ENCODE results near the gene TPM2.
A peak's percentile ranks its signal among the peaks of the same experiment; 100 is the strongest.

The TPM2 gene

GRCh38 chr9:35689542-35690293 is at the start of gene TPM2:
Gene TPM2 (minus strand): TSS chr9:35689925. CDS start chr9:35689817, 108 bp downstream.
- no peak for FAIRE-seq

GRCh38 chr9:35738924-35739323 is 49.2 kb upstream of the TPM2 start:
- DNase-seq (ENCODE audit: insufficient read length, low spot score) = no peak

More at GRCh38 chr9:35689542-35690293, at the start of gene TPM2:
- peak; percentile 45 for DNase-seq (ENCODE audit: insufficient read length, low spot score)

GRCh38 chr9:35738186-35738585 is 48.5 kb upstream of the TPM2 start:
- FAIRE-seq (no peak), DNase-seq (ENCODE audit: insufficient read length, low spot score) (no peak)

More at GRCh38 chr9:35738924-35739323, 49.2 kb upstream of the TPM2 start:
- FAIRE-seq = no peak

DNA sequence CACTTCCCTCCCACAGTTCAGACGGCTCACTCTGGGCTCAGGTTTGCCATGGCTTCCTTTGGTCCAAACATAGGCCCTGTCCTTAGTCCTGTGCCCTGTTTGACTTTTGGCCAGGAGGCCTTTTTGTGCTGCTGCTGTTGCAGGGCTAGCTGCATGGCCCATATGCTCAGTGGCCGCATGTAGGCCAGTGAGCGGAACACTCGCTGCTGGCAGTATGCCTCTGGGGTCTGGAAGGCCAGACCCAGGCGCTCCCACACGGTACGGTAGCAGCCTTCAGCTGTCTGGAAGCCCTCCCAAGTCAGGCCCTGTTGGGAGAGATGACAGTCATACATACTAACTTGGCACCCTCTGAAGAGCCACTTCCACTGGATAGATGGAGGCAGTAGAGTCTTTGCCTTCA is 47.4 kb upstream of the TPM2 start:
- FAIRE-seq (no peak), DNase-seq (ENCODE audit: insufficient read length, low spot score) (no peak)

DNA sequence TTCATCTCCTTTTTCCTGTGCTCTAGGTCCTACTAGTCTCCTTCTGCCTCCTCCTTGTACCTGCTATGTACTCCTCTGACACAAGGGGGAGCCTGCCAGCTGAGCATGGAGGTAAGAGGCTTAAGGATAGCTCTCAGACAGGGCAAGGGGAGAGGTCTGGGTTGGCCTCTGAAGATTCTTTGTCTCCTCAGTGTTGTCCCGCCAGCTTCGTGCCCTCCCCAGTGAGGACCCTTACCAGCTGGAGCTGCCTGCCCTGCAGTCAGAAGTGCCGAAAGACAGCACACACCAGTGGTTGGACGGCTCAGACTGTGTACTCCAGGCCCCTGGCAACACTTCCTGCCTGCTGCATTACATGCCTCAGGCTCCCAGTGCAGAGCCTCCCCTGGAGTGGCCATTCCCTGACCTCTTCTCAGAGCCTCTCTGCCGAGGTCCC is 46.5 kb upstream of the TPM2 start:
- DNase-seq (ENCODE audit: insufficient read length, low spot score) (peak; percentile 42), FAIRE-seq (no peak)

- no peak for DNase-seq (ENCODE audit: insufficient read length, low spot score)
- no peak for FAIRE-seq
These were observed 44.4 kb upstream of the TPM2 start for GRCh38 chr9:35734096-35734495.

DNA sequence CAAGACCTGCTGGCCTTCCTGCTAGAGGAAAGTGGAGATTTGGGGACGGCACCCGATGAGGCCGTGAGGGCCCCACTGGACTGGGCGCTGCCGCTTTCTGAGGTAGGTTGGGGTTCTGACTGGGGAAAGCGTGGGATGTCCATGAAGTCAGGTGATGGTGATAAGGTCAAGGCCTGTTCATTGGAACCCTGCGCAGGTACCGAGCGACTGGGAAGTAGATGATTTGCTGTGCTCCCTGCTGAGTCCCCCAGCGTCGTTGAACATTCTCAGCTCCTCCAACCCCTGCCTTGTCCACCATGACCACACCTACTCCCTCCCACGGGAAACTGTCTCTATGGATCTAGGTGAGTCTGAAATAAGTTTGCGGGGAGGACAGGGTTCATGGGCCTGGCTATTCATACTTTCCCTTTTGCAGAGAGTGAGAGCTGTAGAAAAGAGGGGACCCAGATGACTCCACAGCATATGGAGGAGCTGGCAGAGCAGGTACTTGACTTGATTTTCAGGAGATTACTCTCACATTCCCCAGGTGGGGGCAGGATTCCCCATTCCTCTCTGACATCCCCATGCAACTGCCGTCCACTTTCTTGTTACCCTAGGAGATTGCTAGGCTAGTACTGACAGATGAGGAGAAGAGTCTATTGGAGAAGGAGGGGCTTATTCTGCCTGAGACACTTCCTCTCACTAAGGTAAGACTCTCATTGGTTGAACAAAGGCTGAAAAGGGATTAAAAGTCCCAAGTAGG is 43.2 kb upstream of the TPM2 start:
- no peak for FAIRE-seq

GRCh38 chr9:35732185-35732799 is 42.6 kb upstream of the TPM2 start, which contains the start of the genes CREB3 and TLN1:
Gene CREB3 (plus strand): TSS chr9:35732666. CDS start chr9:35732773, 107 bp downstream.
Gene TLN1 (minus strand): TSS chr9:35732195. CDS start chr9:35725694, 6,501 bp downstream.
- FAIRE-seq (no peak), DNase-seq (ENCODE audit: insufficient read length, low spot score) (peak; percentile 84)

More for the DNA sequence above, 43.2 kb upstream of the TPM2 start:
- peak; percentile 35 for DNase-seq (ENCODE audit: insufficient read length, low spot score)

DNA sequence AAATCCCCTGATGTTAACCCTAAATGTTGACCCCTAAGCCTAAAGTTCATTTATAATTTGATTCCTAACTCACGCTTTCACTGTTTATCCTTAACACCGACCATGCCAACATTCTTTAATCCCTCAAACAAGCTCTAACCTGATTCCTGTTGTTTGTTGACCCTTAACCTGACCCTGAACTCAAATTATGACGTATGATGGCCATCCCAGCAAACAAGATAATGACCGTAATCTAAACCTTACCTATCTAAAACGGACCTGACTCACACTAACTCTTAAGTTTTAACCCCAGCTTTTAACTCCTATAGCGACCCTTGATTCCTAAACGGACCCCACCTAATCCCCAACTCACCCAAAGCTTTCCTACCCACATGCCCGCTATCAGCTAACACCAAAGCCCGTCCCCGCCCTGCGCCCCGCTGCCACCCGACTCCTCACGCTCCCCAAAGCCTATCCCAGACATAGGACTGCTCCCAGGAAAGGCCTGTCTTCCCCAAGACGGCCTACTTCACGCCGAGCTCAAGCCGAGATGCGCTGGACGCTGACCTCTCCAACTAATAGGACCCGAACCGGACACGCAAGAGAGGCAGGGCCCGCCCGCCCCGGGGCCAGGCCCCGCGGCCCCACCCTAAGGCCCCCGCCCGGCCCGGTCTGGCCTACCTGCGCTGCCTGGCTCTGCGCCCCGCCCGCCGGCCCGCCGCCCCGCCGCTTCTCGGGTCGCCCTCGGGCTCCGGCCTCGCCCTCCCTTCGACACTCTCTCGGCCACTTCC is 41.9 kb upstream of the TPM2 start:
- DNase-seq (ENCODE audit: insufficient read length, low spot score) (no peak), FAIRE-seq (no peak)

GRCh38 chr9:35730486-35730854 is 40.7 kb upstream of the TPM2 start:
- no peak for FAIRE-seq

DNA sequence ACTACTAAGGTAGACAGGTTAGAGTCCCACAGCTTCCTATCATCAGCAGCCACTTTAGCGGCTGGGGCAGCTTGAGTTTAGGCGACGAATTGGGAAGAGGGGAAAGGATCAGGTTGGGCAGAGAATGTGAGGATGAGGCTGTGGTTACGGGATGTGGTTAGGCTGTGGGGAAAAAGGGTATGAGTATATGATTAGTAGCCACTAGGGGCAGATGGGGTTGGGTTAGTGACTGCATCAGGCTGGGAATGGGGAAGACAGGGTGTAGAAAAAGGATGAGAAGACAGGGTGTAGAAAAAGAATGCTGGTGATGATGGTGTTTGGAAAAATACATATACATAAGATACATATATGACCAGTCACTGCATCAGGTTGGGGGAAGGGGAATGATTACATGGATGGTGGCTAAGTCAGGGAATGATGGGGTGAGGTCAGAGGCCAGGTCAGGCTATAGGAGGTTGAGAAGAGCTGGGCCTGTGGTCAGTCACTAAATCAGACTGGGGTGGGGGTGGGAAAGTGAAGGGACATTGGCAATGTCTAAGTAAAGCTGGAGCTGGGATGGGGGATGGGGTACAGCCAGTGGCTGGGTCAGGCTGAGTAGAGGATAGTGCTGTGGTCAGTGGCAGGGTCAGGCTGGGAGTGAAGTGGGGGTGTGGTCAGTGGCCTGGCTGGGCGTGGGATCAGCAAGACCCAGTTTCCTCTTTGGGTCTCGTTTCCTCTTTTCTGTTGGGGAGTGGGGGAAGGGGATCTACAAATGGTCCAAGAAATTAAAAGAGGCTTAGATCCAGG is 40.2 kb upstream of the TPM2 start:
- no peak for FAIRE-seq
- peak; percentile 63 for DNase-seq (ENCODE audit: insufficient read length, low spot score)

More at GRCh38 chr9:35730486-35730854, 40.7 kb upstream of the TPM2 start:
- DNase-seq (ENCODE audit: insufficient read length, low spot score) = no peak

GRCh38 chr9:35729101-35729500 is 39.4 kb upstream of the TPM2 start:
- FAIRE-seq = no peak

DNA sequence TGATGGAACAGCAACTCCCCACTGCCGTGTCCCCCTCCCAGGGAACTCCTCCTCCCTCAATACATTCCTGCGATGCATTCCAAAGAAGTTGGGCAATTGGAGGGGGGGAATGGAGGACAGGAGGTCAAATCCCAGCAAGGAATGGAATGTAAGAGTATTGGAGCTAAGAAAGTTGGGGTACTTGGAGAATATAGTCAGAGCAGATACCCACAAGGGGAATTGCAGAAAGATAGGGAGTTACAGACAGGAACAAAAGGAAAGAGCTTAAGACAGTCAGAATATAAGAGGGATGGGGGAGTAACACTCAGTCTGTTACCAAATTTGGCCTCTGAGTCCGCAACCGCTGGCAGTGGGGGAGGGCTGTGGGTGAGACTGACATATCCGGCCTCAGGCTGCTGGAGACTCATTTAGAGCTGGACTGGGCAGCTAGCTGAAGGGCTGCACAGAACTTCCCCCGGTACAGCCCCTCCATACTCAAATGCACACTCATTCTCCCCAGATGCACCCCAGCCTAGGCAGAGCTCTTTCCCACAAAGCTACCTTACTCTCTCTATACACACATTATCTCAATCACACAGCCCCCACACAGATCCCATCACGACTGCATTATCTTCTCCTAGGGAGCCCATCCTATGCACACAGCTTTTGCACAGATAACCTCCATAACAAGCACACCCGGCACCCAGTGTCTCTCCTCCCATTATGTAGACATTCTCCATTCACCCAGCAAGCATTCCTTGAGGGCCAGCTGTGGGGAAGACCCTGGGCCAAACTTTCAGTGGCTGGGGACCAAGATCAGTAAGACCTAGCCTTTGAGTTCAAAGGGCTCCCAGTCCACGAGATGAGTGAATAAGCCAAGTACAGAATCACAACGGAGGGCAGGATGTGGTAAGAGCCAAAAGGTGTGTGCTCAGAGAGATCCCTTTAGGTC is 38.6 kb upstream of the TPM2 start:
- FAIRE-seq = no peak
- peak; percentile 53 for DNase-seq (ENCODE audit: insufficient read length, low spot score)

More at GRCh38 chr9:35729101-35729500, 39.4 kb upstream of the TPM2 start:
- no peak for DNase-seq (ENCODE audit: insufficient read length, low spot score)

GRCh38 chr9:35727676-35728040 is 37.9 kb upstream of the TPM2 start:
- DNase-seq (ENCODE audit: insufficient read length, low spot score) (no peak), FAIRE-seq (no peak)

GRCh38 chr9:35726931-35727330 is 37.2 kb upstream of the TPM2 start:
- DNase-seq (ENCODE audit: insufficient read length, low spot score) (no peak), FAIRE-seq (no peak)

DNA sequence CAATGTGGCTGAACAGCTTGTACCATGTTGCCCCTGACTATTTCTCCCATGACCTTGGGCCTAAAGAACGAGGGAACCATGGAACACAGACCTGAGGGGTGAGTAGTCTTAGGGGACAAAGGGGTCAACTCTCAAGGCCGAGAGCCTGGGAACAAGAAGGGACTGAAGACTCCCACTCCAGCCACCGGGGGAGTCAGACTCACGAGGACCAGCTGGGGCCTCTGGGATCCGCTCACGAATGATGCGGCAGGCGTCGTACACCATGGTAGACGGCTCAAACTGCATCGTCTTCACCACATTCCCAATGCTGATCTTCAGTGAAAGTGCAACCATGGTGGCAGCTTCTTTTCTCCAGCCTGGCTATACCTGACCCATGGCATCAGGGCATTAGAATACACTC is 35.6 kb upstream of the TPM2 start:
- no peak for DNase-seq (ENCODE audit: insufficient read length, low spot score)
- no peak for FAIRE-seq

- FAIRE-seq = no peak
These were observed 34.2 kb upstream of the TPM2 start for GRCh38 chr9:35723908-35724307.

GRCh38 chr9:35723426-35723825 is 33.7 kb upstream of the TPM2 start:
- DNase-seq (ENCODE audit: insufficient read length, low spot score) (no peak), FAIRE-seq (no peak)

More at GRCh38 chr9:35723908-35724307, 34.2 kb upstream of the TPM2 start:
- DNase-seq (ENCODE audit: insufficient read length, low spot score) = no peak

DNA sequence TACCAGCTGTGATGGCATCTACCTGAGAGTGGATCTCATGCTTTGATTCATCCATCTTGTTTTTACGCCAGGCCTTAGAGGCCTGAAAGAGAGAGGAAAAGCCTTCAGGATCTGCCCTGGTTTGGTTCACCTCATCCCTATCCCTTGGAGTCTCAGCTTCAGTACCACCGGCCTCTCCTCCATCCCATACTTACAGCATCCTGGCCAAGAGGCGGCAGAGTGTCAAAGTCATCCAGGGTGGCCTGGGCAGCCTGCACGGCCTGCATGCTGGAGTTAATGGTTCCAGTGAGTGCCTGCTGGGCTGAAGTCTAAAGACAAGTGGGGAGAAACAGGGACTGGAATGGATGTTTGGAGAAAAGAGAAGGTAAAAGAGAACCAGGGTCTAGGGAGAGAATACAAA is 29.8 kb upstream of the TPM2 start:
- no peak for FAIRE-seq
- no peak for DNase-seq (ENCODE audit: insufficient read length, low spot score)

All from HTR-8/SVneo (cell line).